ENCODE measurements around the gene FAT1.

GRCh38 chr4:186666750-186667149 lies 56.9 kb downstream of the FAT1 start:
- TF ChIP-seq, protein P1, sequence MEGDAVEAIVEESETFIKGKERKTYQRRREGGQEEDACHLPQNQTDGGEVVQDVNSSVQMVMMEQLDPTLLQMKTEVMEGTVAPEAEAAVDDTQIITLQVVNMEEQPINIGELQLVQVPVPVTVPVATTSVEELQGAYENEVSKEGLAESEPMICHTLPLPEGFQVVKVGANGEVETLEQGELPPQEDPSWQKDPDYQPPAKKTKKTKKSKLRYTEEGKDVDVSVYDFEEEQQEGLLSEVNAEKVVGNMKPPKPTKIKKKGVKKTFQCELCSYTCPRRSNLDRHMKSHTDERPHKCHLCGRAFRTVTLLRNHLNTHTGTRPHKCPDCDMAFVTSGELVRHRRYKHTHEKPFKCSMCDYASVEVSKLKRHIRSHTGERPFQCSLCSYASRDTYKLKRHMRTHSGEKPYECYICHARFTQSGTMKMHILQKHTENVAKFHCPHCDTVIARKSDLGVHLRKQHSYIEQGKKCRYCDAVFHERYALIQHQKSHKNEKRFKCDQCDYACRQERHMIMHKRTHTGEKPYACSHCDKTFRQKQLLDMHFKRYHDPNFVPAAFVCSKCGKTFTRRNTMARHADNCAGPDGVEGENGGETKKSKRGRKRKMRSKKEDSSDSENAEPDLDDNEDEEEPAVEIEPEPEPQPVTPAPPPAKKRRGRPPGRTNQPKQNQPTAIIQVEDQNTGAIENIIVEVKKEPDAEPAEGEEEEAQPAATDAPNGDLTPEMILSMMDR (conservative IDR thresholded peaks at IDR 0.05; ENCODE audit: low read length), result no peak
- no peak for TF ChIP-seq EZH2phosphoT487 (IDR thresholded peaks at IDR 0.05; ENCODE audit: borderline replicate concordance, low read depth, low read length)

All from OCI-LY7 (cell line).